Measurements from ENCODE around the gene VANGL1.

The VANGL1 gene

GRCh38 chr1:115647047-115647446 lies 5.3 kb downstream of the VANGL1 start:
- DNase-seq: no peak

DNA sequence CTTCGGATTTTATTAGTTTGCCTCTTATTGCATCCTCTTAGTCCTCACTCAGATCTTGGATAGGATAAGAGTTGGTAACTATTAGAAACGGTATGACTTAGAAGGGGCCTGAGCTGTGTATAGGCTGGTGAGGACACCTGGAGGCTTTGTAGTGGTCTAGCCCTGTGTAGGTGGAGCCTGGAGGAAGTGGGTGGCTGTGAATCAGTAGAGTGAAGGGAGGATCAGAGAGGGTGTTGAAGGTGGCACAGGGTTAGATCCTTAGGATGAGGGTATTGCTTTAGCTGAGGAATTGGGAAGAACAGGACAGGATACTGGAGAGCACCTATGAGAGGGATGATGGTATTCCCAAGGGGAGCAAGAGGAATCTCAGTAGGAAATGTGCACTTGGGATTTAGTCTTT lies 5.7 kb downstream of the VANGL1 start:
- no peak for DNase-seq

GRCh38 chr1:115647919-115648650 lies 6.3 kb downstream of the VANGL1 start:
- no peak for DNase-seq

- DNase-seq: no peak
Observed at GRCh38 chr1:115648717-115649691, 7.2 kb downstream of the VANGL1 start.

DNA sequence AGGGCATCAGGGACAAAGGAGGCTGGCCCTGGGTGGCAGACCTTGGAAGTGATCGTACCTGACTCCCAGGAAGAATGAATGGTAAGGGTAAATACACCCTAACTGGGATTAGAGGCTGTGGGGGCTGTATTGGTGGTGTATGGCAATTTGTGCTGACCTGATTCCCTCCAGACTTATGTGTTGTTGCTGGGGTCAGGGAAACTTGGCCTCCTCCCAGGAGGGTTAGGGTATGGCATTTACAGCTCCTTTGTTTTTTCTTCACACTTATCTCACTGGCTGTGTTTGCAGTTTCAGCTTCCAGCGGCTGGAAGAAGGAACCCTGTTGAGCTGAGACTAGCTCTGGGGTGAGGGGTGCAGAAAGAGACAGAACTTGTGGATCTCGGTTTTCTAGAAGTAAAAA lies 8.2 kb downstream of the VANGL1 start:
- no peak for DNase-seq

GRCh38 chr1:115650961-115651360 lies 9.2 kb downstream of the VANGL1 start:
- no peak for DNase-seq

- no peak for DNase-seq
Observed at GRCh38 chr1:115651391-115651790, 9.6 kb downstream of the VANGL1 start.

DNA sequence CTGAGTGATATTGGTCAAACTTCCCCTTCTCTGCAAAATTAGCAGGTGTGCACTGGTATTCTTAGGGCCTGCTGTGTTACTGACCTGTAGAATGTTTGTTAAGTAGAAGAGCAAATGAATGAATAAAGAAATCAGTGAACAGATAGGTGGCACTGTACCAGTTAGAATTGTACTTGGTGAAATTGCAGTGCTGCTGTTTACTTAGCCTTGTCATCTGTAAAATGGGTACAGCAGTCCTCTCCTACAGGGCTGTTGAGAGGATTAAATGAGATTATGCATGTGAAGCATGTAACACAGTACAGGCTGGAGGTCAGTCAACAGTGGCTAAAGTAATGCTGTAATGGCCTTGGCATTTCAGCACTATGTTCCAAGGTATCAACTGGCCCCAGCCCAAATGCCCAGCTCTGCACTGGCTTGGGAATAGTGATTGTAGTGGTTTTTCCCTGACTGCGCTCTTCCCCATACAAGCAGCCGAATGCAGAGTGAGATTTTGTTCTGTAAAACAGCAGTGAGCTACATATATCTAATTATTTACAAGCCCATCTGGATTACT lies 10.5 kb downstream of the VANGL1 start:
- no peak for DNase-seq

DNA sequence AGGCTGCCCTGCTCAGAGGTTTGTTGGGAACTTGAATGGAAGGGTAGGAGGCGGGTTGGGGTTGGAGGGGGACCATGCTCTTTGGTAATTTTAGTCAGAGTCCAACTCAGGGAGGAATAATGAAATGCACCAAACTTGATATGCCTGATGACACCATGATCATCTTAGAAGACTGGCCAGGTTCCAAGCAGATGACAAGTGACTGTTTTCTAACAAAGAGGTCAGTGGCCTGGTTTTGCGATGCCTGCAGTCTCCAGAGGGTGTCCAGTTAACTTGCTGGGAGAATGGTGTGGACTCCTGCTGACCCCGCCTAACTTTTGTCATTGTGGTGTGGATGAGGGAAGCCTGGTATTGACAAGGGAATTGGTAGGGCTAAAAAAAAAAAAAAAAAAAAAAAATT lies 12.4 kb downstream of the VANGL1 start:
- no peak for DNase-seq

DNA sequence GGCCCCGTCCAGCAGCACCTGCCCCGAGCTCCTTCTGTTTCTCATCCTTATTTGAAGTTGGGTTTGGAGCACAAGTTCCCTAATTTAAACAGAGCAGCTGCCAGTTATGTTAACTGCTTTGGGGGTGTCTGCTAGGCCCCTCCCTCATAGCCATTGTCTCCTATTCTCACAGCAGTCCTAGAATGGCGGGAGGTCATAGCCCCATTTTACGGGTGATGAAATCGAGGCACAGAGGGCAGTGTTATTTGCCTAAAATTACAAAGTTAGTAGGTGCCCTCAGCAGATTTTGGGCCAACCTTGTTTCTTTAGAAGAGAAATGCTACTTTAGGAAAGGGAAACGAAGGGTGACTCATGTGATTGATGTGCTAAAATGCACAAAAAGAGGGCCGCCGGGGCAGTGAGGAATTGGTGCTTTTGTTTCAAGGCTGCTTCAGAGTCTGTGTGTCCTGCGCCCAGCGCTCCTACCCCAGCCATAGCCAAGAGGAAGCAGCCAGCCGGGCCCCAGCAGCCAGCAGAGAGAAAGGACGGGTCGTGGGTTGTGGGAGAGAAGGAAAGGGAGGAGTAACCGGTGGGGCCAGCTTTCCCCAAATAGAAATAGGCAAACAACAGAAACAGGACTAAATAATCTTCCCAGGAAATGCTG lies 13.0 kb downstream of the VANGL1 start:
- no peak for DNase-seq

DNA sequence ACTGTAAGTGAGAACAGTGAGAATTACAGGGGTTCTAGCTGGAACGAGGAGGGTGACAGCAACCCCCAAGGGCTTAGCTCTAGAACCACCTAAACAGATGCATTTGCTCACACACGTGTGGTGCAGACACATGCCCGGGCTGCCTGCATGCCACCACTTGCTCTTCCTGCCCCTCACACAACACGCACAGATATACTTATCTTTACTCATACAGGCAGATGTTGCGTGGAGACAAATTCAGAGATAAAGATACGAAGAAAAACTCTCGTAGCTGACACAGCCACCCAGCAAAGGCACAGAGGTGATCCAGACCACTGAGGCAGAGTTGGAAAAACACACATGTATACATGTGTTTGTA lies 13.5 kb downstream of the VANGL1 start:
- peak; percentile 68 for DNase-seq

DNA sequence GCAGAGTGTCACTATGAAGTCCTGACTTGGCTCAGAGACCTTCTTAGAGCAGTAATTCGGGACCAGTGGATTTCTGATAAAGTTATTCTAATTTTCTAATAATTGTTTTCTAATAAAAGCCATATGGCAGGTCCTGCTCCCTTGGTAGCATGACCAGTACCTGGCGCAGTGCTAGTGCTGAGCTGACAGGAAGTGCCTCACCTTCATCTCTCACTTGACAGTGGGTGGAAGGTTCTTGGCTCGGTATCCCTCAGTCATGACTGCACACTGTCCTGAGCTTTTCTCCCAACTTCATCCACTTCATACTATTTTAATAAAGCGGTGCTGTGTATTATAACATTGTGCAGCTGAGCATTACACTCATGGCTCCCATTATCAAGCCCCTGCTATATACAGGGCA lies 14.1 kb downstream of the VANGL1 start:
- no peak for DNase-seq

DNA sequence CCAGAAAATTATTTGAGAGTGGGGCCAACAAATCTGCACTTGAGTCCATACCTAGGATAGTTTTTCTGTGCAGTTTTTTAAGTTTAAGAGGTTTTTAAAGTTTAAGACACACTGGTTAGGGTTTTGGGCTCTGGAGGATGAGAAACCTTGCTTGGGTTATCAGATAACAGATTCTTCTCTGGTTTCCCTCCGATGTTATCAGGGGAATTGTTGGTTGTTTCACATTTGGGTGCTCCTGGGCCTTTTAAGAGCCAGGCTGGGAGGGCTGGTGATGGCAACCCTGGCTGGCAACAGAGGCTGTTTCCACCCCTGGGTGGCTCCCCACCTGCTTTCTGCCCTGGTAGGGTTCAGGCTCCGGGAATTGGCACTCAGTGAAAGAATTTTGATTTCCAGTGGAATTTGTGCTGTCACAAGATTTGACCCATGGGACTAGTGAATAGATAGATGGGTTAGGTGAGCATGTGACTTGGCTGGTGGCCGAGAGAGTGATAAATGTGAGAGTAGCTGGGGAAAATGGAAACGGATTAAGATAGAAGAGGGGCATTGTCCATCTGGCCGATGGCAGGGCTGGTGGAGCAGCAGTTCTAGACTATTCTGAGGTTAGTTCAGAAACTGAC lies 14.8 kb downstream of the VANGL1 start:
- DNase-seq: no peak

GRCh38 chr1:115658646-115659045 lies 16.9 kb downstream of the VANGL1 start:
- no peak for DNase-seq

GRCh38 chr1:115660151-115660550 lies 18.4 kb downstream of the VANGL1 start:
- DNase-seq: no peak

- DNase-seq: no peak
Observed at GRCh38 chr1:115661157-115661556, 19.4 kb downstream of the VANGL1 start.

DNA sequence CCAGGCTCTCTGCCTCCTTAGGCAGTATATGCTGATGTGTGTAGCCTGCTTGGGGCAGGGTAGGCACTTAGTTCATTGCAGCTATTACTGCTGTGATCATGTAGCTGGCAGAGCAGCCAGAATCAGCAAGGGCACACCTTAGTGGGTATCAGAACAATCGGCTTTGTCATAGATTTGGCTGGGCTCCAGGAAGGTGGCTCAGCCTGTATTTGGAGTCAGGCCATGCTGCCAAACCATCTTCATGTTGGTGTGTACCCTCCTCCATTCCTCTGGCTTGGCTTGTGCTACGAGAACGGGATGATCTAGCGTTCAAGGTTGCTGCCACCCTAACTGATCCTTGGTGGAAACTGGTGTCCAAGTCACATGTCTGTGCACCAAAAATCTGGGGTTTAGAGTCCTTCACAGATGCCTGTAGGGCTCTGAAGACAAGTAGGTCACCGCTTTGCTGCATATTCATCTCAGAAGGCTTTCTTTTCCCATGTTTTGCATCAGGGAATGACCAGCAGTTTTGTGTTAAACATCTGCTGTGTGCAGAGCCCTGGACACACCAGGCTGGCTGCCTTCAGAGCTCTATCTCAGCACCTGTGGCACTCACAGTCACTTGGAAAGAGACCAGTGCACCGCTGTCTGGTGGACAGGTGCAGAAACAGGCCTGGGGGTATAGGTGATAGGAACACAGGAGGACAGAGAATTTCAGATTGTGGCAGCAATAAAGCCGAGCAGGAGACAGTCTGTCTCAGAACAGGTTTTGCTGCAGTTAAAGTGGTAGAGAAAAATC lies 23.7 kb downstream of the VANGL1 start:
- peak; percentile 55 for DNase-seq

GRCh38 chr1:115666206-115666605 lies 24.4 kb downstream of the VANGL1 start:
- no peak for DNase-seq

DNA sequence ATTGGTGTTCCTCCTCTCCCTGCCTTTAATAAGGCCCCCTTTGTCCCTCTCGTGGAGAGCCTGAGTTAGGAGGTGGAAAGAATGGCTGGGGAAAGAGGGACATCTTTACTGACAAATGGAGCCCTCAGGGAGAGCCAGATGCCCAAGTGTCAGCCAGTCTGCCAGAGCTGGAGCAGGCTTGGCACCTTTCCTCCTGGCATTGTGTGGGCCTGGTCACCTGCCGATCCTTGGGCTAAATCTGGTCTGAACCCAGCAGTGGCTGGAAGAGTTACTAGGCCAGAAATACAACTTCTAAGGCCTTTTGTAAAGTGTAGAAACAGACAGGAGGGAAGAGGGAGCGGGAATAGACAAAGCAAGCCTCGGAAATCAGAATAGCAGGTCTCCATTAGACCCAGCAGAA lies 24.9 kb downstream of the VANGL1 start:
- no peak for DNase-seq

- DNase-seq: no peak
Observed at GRCh38 chr1:115668579-115668978, 26.8 kb downstream of the VANGL1 start.

DNA sequence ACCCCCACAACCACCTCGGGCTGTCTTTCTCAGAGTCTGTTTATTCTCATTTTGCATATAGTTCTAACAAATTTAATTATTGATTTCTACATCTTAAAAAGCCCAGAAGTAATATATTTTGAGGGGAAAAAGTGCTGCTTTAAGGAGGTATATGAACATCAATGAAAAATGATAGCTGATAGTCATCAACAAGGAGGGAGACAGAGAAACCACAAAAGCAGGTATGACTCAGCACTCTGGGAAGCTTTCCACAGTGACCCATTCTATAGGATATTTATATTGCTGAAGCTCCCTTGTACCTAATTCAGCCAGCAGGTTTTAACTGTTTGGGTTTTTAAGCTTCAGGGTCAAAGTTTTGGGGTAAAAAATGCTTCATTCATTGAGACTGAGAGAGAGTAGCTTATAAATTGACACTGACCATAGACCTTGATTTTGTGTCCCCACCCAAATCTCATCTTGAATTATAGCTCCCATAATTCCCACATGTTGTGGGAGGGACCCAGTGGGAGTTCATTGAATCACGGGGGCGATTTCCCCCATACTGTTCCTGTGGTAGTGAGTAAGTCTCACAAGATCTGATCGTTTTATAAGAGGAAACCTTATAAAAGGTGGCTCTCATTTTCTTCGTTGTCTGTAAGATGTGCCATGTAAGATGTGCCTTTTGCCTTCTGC lies 27.4 kb downstream of the VANGL1 start:
- no peak for DNase-seq

- DNase-seq: no peak
Observed at GRCh38 chr1:115669886-115670285, 28.1 kb downstream of the VANGL1 start.

All from NCI-H2171 treated with DMSO at 0.1 percent for 48 hours (cell line).